Fibroblast of lung (primary cell): ENCODE data around the gene SIX3. TPM values are rescaled to one million over a fixed set of nuclear protein-coding genes. Genes with fewer than 3 reads are reported as not detected.
A peak's percentile ranks its signal among the peaks of the same experiment; 100 is the strongest.

ENCODE experiments used
- DNase-seq, 2 donors: peaks; one replicate each; pipeline versions ENCODE4 v3.0.0 to v3.0.0-alpha.2; 2010; ENCODE audit warnings: low read depth in 2 of 2
- H2AFZ ChIP-seq: 2 replicates; pipeline ENCODE4 v1.5.1; 2012; ENCODE audit warnings: low read length, control low read depth, inconsistent platforms
- H3K27ac ChIP-seq: 2 replicates; pipeline ENCODE4 v1.5.1; 2011; ENCODE audit warnings: low read length, control low read depth; ENCODE audit not compliant: insufficient read depth
- H3K27me3 ChIP-seq: 2 replicates; pipeline ENCODE4 v1.5.1; 2011; ENCODE audit warnings: mild to moderate bottlenecking, low read length; ENCODE audit not compliant: control insufficient read depth, insufficient read depth
- H3K36me3 ChIP-seq: 2 replicates; pipeline ENCODE4 v1.5.1; 2011; ENCODE audit warnings: low read length; ENCODE audit not compliant: control insufficient read depth, insufficient read depth
- H3K4me1 ChIP-seq: 2 replicates; pipeline ENCODE4 v1.5.1; 2011; ENCODE audit warnings: low read length; ENCODE audit not compliant: control insufficient read depth, insufficient read depth; ENCODE audit errors: extremely low read depth
- H3K4me2 ChIP-seq: 2 replicates; pipeline ENCODE4 v1.5.1; 2011; ENCODE audit warnings: low read length, control low read depth; ENCODE audit not compliant: insufficient read depth; ENCODE audit errors: extremely low read depth
- H3K4me3 ChIP-seq, 4 experiments: fragments of 200-600 bp in 1 of 4; sonication (generic) in 1 of 4; replicated peaks in 1 of 4; 2 replicates each; pipeline ENCODE4 v1.5.1; 2011 to 2016; ENCODE audit warnings: low read length in 4 of 4, low read depth in 3 of 4, mild to moderate bottlenecking in 3 of 4, control low read depth in 2 of 4, inconsistent platforms in 1 of 4, mixed read lengths in 1 of 4; ENCODE audit not compliant: insufficient read depth in 1 of 4; ENCODE audit errors: control extremely low read depth in 1 of 4
- H3K79me2 ChIP-seq: 2 replicates; pipeline ENCODE4 v1.5.1; 2012; ENCODE audit warnings: mild to moderate bottlenecking, low read length, inconsistent platforms; ENCODE audit not compliant: control insufficient read depth, insufficient read depth
- H3K9ac ChIP-seq: 2 replicates; pipeline ENCODE4 v1.5.1; 2011; ENCODE audit warnings: mild to moderate bottlenecking, low read length, control low read depth; ENCODE audit not compliant: insufficient read depth
- H3K9me3 ChIP-seq: 2 replicates; pipeline ENCODE4 v1.5.1; 2012; ENCODE audit warnings: low read depth, low read length; ENCODE audit not compliant: control insufficient read depth, insufficient read depth
- H4K20me1 ChIP-seq: 2 replicates; pipeline ENCODE4 v1.5.1; 2011; ENCODE audit warnings: low read length; ENCODE audit not compliant: control insufficient read depth, insufficient read depth; ENCODE audit errors: extremely low read depth
- EZH2 ChIP-seq: IDR thresholded peaks from 2 replicates; pipeline ENCODE4 v1.5.1; 2012; ENCODE audit warnings: low read length, control low read depth, mild to moderate bottlenecking; ENCODE audit errors: missing control alignments
- polyA plus RNA-seq, 2 donors: library from polyadenylated mRNA; depleted of rRNA in 1 of 2; stranded (reverse) in 1 of 2; unstranded in 1 of 2; fragments of >200 nt; gene quantifications; 2 replicates each; pipeline ENCODE4 v1.2.1, GENCODE V29; 2011 to 2012; ENCODE audit warnings: missing spikeins in 1 of 2
- total RNA-seq: library from RNA; depleted of rRNA; stranded (reverse); fragments of >200 nt; gene quantifications from 2 replicates; pipeline ENCODE4 v1.2.1, GENCODE V29; 2014
- TF ChIP-seq, protein P1 (sequence below), 2 donors: IDR thresholded peaks in 1 of 2; conservative IDR thresholded peaks in 1 of 2; 1 replicate in 1 of 2; 2 replicates in 1 of 2; pipeline ENCODE4 v1.5.1; 2011 to 2012; ENCODE audit warnings: low read length in 2 of 2, control low read depth in 1 of 2, inconsistent platforms in 1 of 2, low read depth in 1 of 2, mild to moderate bottlenecking in 1 of 2

SIX3 gene
- total and polyA plus RNA-seq, 2 donors (not counting 1 experiment from before 2014, with no cell fraction given): not detected

DNA sequence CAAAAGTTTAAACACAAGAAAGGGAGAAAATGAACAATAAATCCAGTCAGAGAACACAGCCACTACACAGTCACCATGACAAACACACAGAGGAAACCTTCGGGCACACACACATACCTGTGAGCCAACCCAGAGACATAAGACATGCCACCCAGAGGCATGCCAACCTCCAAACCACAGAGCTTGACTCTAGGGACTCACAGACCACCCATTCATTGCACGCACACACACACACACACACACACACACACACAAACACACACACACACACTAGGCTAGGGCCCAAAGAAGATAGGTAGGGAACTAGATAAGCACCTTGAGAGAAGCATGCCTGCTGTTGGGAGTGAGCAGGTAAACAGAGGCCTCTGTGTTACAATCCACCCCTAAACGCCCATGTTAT, 9.1 kb downstream of the SIX3 start:
- Histone ChIP-seq H3K9me3 (no peaks in the 10 kb centered on the region), H2AFZ (no peak overlapping the region), H3K27me3 (peaks cover 78% of the 10 kb centered on the region), H3K79me2 (no peaks in the 10 kb centered on the region), H3K4me2 (no peak overlapping the region), H3K27ac (no peak overlapping the region), H3K4me3 (no peak overlapping the region), H4K20me1 (no peaks in the 10 kb centered on the region), H3K36me3 (no peaks in the 10 kb centered on the region), H3K4me1 (peaks cover 6% of the 10 kb centered on the region), H3K9ac (no peak overlapping the region)
- DNase-seq: no peak
- no peak for TF ChIP-seq EZH2
- TF ChIP-seq, protein P1, sequence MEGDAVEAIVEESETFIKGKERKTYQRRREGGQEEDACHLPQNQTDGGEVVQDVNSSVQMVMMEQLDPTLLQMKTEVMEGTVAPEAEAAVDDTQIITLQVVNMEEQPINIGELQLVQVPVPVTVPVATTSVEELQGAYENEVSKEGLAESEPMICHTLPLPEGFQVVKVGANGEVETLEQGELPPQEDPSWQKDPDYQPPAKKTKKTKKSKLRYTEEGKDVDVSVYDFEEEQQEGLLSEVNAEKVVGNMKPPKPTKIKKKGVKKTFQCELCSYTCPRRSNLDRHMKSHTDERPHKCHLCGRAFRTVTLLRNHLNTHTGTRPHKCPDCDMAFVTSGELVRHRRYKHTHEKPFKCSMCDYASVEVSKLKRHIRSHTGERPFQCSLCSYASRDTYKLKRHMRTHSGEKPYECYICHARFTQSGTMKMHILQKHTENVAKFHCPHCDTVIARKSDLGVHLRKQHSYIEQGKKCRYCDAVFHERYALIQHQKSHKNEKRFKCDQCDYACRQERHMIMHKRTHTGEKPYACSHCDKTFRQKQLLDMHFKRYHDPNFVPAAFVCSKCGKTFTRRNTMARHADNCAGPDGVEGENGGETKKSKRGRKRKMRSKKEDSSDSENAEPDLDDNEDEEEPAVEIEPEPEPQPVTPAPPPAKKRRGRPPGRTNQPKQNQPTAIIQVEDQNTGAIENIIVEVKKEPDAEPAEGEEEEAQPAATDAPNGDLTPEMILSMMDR (conservative IDR thresholded peaks at IDR 0.05 in 1 of 2, IDR thresholded peaks at IDR 0.05 in 1 of 2; ENCODE audit: low read depth in 1 of 2, low read length in 2 of 2): no peak

DNA sequence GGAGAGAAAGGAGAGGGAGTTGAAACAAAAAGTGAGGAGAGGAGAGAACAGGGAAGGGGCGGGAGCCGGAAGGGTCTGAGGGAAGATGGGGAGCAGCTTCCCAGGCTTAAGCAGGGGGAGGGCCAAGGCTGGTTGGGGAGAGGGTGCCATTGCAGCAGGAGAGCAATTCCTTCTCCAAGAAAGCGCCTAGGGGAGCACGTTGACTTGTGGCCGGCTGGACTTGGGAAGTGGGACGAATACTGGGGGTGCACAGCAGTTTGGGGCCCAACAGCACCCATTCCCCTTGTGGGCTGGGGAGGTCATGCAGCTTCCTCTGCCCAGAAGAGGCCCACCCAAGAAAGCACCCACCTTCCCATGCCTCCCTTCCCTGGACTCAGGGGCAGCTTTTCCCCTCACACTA, 9.6 kb downstream of the SIX3 start:
- H2AFZ ChIP-seq: no peak overlapping the region
- TF ChIP-seq, protein P1 (conservative IDR thresholded peaks at IDR 0.05 in 1 of 2, IDR thresholded peaks at IDR 0.05 in 1 of 2; ENCODE audit: low read depth in 1 of 2, low read length in 2 of 2): no peak
- TF ChIP-seq EZH2: no peak
- H3K36me3 ChIP-seq: no peaks in the 10 kb centered on the region
- peaks cover 75% of the 10 kb centered on the region for H3K27me3 ChIP-seq
- H3K4me1 ChIP-seq: peaks cover 6% of the 10 kb centered on the region
- H3K4me3 ChIP-seq: no peak overlapping the region
- no peak overlapping the region for H3K27ac ChIP-seq
- H3K79me2 ChIP-seq: no peaks in the 10 kb centered on the region
- no peak overlapping the region for H3K9ac ChIP-seq
- no peak overlapping the region for H3K4me2 ChIP-seq
- H4K20me1 ChIP-seq: no peaks in the 10 kb centered on the region
- no peak for DNase-seq
- H3K9me3 ChIP-seq: no peaks in the 10 kb centered on the region

DNA sequence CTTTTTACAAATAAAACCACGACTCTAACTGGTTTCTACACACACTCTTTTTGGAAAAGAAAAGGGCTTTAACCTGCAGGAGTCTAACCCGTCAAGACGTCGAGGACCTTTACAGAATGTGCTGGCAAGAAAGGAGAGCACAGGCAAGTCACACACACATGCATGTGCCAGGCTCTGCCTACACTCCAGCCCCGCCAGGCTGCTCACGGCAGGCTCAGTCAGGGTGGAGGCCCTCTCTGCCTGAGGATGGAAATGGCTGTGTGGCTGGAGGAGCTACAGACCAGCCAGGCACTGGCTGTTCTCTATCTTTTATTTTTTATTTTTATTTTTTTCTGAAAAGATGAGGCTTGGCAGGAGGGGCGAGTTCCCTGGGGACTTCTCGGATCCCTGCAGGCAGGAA, 10.2 kb downstream of the SIX3 start:
- no peak for TF ChIP-seq EZH2
- TF ChIP-seq, protein P1 (conservative IDR thresholded peaks at IDR 0.05 in 1 of 2, IDR thresholded peaks at IDR 0.05 in 1 of 2; ENCODE audit: low read depth in 1 of 2, low read length in 2 of 2): no peak
- H3K27me3 ChIP-seq: peaks cover 71% of the 10 kb centered on the region
- no peak overlapping the region for H3K9ac ChIP-seq
- no peaks in the 10 kb centered on the region for H3K36me3 ChIP-seq
- no peaks in the 10 kb centered on the region for H3K79me2 ChIP-seq
- H2AFZ ChIP-seq: no peak overlapping the region
- peak overlapping the region in 1 of 4 experiments; percentile 43 for H3K4me3 ChIP-seq
- H3K4me1 ChIP-seq: peaks cover 12% of the 10 kb centered on the region
- DNase-seq: no peak
- no peak overlapping the region for H3K27ac ChIP-seq
- no peak overlapping the region for H3K4me2 ChIP-seq
- no peaks in the 10 kb centered on the region for H3K9me3 ChIP-seq
- no peaks in the 10 kb centered on the region for H4K20me1 ChIP-seq
